ENCODE measurements around the gene ALDOB.
A peak's percentile ranks its signal among the peaks of the same experiment; 100 is the strongest.
"Not testable (repeated sequence)": the region's sequence is repeated elsewhere in the genome, so short reads cannot be mapped to it uniquely, and the experiment has no call there.

ALDOB gene

GRCh38 chr9:101421653-101422065, 13.9 kb downstream of the ALDOB start:
- DNase-seq (ENCODE audit: low read depth), result no peak

- no peak for DNase-seq (ENCODE audit: low read depth)
These were observed 15.7 kb downstream of the ALDOB start for GRCh38 chr9:101419863-101420262.

- no peak for DNase-seq (ENCODE audit: low read depth)
These were observed 16.8 kb downstream of the ALDOB start for GRCh38 chr9:101418518-101419430.

- no peak for DNase-seq (ENCODE audit: low read depth)
These were observed 17.6 kb downstream of the ALDOB start for GRCh38 chr9:101417977-101418376.

- no peak for DNase-seq (ENCODE audit: low read depth)
These were observed 18.2 kb downstream of the ALDOB start for GRCh38 chr9:101417389-101417788.

- DNase-seq (ENCODE audit: low read depth), result no peak
These were observed 20.0 kb downstream of the ALDOB start for GRCh38 chr9:101415578-101415977.

- DNase-seq (ENCODE audit: low read depth), result no peak
These were observed 20.7 kb downstream of the ALDOB start for GRCh38 chr9:101414839-101415238.

- DNase-seq (ENCODE audit: low read depth), result no peak
These were observed 26.5 kb downstream of the ALDOB start for GRCh38 chr9:101409079-101409477.

- no peak for DNase-seq (ENCODE audit: low read depth)
These were observed 27.0 kb downstream of the ALDOB start for GRCh38 chr9:101408374-101409078.

GRCh38 chr9:101403516-101404285, 31.9 kb downstream of the ALDOB start:
- DNase-seq (ENCODE audit: low read depth), result no peak

GRCh38 chr9:101400120-101400519, 35.5 kb downstream of the ALDOB start:
- DNase-seq (ENCODE audit: low read depth), result no peak

GRCh38 chr9:101399643-101399970, 36.0 kb downstream of the ALDOB start:
- no peak for DNase-seq (ENCODE audit: low read depth)

- DNase-seq (ENCODE audit: low read depth), result no peak
These were observed 36.5 kb downstream of the ALDOB start for GRCh38 chr9:101398930-101399642.

- peak; percentile 89 for DNase-seq (ENCODE audit: low read depth)
These were observed 37.3 kb downstream of the ALDOB start, which contains the start of the genes MRPL50 and ZNF189 for GRCh38 chr9:101398068-101398929. MRPL50 (minus strand) TSS chr9:101398618; CDS start chr9:101398592, 26 bp downstream. ZNF189 (plus strand) TSS chr9:101398851; CDS start chr9:101399157, 306 bp downstream.

- no peak for DNase-seq (ENCODE audit: low read depth)
These were observed 37.9 kb downstream of the ALDOB start for GRCh38 chr9:101397746-101398067.

- DNase-seq (ENCODE audit: low read depth), result no peak
These were observed 40.9 kb downstream of the ALDOB start for GRCh38 chr9:101394687-101395086.

- no peak for DNase-seq (ENCODE audit: low read depth)
These were observed 42.4 kb downstream of the ALDOB start for GRCh38 chr9:101393135-101393534.

GRCh38 chr9:101388507-101388993, 47.0 kb downstream of the ALDOB start:
- no peak for DNase-seq (ENCODE audit: low read depth)

GRCh38 chr9:101387871-101388506, 47.6 kb downstream of the ALDOB start:
- no peak for DNase-seq (ENCODE audit: low read depth)

- DNase-seq (ENCODE audit: low read depth), result not testable (repeated sequence)
These were observed 50.6 kb downstream of the ALDOB start, which contains the start of gene BAAT for GRCh38 chr9:101384873-101385536. BAAT (minus strand) TSS chr9:101385006; CDS start chr9:101371404, 13,602 bp downstream.

Measured in activated T-helper 1 cell treated with Interleukin-2 at 50 U/mL for 16 hours (primary cell).